Endodermal cell (in vitro differentiated cells): ENCODE measurements around the gene H6PD. TPM values are rescaled to one million over a fixed set of nuclear protein-coding genes. Genes with fewer than 3 reads are reported as not detected.

Experiments used
- DNase-seq: peaks from one replicate; pipeline ENCODE4 v3.0.0-alpha.2; 2017
- H3K27ac ChIP-seq: 2 replicates; pipeline ENCODE4 v1.5.1; 2013; ENCODE audit warnings: mild to moderate bottlenecking, low read depth, low read length, moderate library complexity
- H3K27me3 ChIP-seq: 2 replicates; pipeline ENCODE4 v1.6.1; 2013; ENCODE audit warnings: mild to moderate bottlenecking, low read length, moderate library complexity; ENCODE audit not compliant: insufficient read depth, control insufficient read depth, poor library complexity, severe bottlenecking
- H3K36me3 ChIP-seq: 2 replicates; pipeline ENCODE4 v1.7.0; 2013; ENCODE audit warnings: mild to moderate bottlenecking, low read length, moderate library complexity; ENCODE audit not compliant: control insufficient read depth, insufficient read depth
- H3K4me1 ChIP-seq: one replicate; pipeline ENCODE4 v1.7.0; 2013; ENCODE audit warnings: low read length; ENCODE audit not compliant: control insufficient read depth, insufficient read depth
- H3K4me3 ChIP-seq: 2 replicates; pipeline ENCODE4 v1.5.1; 2013; ENCODE audit warnings: mild to moderate bottlenecking, low read length, moderate library complexity
- H3K9ac ChIP-seq: 2 replicates; pipeline ENCODE4 v1.6.1; 2013; ENCODE audit warnings: mild to moderate bottlenecking, low read length, moderate library complexity; ENCODE audit not compliant: poor library complexity, severe bottlenecking; ENCODE audit errors: extremely low read depth
- H3K9me3 ChIP-seq: 2 replicates; pipeline ENCODE4 v1.6.1; 2013; ENCODE audit warnings: mild to moderate bottlenecking, low read length, moderate library complexity; ENCODE audit not compliant: control insufficient read depth
- H3K27ac Mint-ChIP-seq: 2 replicates; pipeline ENCODE4 v1.8.0; 2020; ENCODE audit warnings: mixed read lengths
- H3K27me3 Mint-ChIP-seq: 2 replicates; pipeline ENCODE4 v1.8.0; 2021; ENCODE audit warnings: mild to moderate bottlenecking, mixed read lengths; ENCODE audit not compliant: insufficient read depth
- H3K36me3 Mint-ChIP-seq: 2 replicates; pipeline ENCODE4 v1.8.0; 2020; ENCODE audit warnings: low read depth, mixed read lengths
- H3K4me1 Mint-ChIP-seq: 2 replicates; pipeline ENCODE4 v1.8.0; 2020; ENCODE audit warnings: mixed read lengths
- H3K4me3 Mint-ChIP-seq: 2 replicates; pipeline ENCODE4 v1.8.0; 2020; ENCODE audit warnings: mild to moderate bottlenecking, moderate library complexity, mixed read lengths
- H3K9me3 Mint-ChIP-seq: 2 replicates; pipeline ENCODE4 v1.8.0; 2020; ENCODE audit warnings: mild to moderate bottlenecking, mixed read lengths
- CTCF ChIP-seq: fragments of 200-600 bp; sonication (generic); conservative IDR thresholded peaks from 2 replicates; pipeline ENCODE4 v1.5.0; 2021; ENCODE audit warnings: antibody characterized with exemption, mild to moderate bottlenecking
- WGBS, 2 experiments: methylation state at CpG; one replicate each; pipeline versions ENCODE4 v1.1.5 to v1.1.7; 2013; ENCODE audit warnings: missing lambda C conversion rate in 2 of 2, mixed read lengths in 1 of 2; ENCODE audit not compliant: insufficient coverage in 1 of 2, insufficient read length in 1 of 2; 5-methylcytosine and 5-hydroxymethylcytosine counted together
- total RNA-seq, 2 donors: library from RNA; stranded (reverse); fragmentation: NEBNext Ultra II Directional in 1 of 2; extraction: Animal tissue kit (Norgen Biotek cat#: 25700) in 1 of 2; gene quantifications; 2 replicates in 1 of 2; 3 replicates in 1 of 2; pipeline ENCODE4 v1.2.1, GENCODE V29; 2021

Gene H6PD
- total RNA-seq, 2 donors from 2014 or later: 21.5 to 34.4 TPM

GRCh38 chr1:9271283-9271682 is 36.7 kb downstream of the H6PD start:
- no peak for DNase-seq
- Histone ChIP-seq H3K27me3 (no peaks in the 10 kb centered on the region), H3K9ac (no peak overlapping the region), H3K36me3 (no peaks in the 10 kb centered on the region), H3K4me3 (no peak overlapping the region), H3K27ac (no peak overlapping the region), H3K4me1 (no peaks in the 10 kb centered on the region), H3K9me3 (no peaks in the 10 kb centered on the region)
- Mint-ChIP-seq H3K4me1 (no peaks in the 10 kb centered on the region), H3K9me3 (no peaks in the 10 kb centered on the region), H3K4me3 (no peak overlapping the region), H3K27me3 (no peaks in the 10 kb centered on the region), H3K36me3 (no peaks in the 10 kb centered on the region), H3K27ac (peak overlapping the region; percentile 55)
- WGBS, 2 experiments: 63 to 89% methylated on average over 5 to 11 of the region's 11 CpGs
- no peak for TF ChIP-seq CTCF

- Mint-ChIP-seq H3K27ac (no peak overlapping the region), H3K4me3 (no peak overlapping the region), H3K36me3 (no peaks in the 10 kb centered on the region), H3K27me3 (no peaks in the 10 kb centered on the region), H3K9me3 (no peaks in the 10 kb centered on the region), H3K4me1 (no peaks in the 10 kb centered on the region)
- 95 to 97% methylated on average over 18 to 24 of the region's 24 CpGs for WGBS, 2 experiments
- no peak for DNase-seq
- Histone ChIP-seq H3K36me3 (no peaks in the 10 kb centered on the region), H3K4me1 (no peaks in the 10 kb centered on the region), H3K4me3 (no peak overlapping the region), H3K9ac (no peak overlapping the region), H3K27me3 (no peaks in the 10 kb centered on the region), H3K9me3 (no peaks in the 10 kb centered on the region), H3K27ac (no peak overlapping the region)
- TF ChIP-seq CTCF: no peak
These were observed 37.5 kb downstream of the H6PD start for GRCh38 chr1:9271861-9272595.

GRCh38 chr1:9273177-9273576 is 38.6 kb downstream of the H6PD start:
- Mint-ChIP-seq H3K27me3 (no peaks in the 10 kb centered on the region), H3K27ac (no peak overlapping the region), H3K4me1 (no peaks in the 10 kb centered on the region), H3K36me3 (no peaks in the 10 kb centered on the region), H3K4me3 (no peak overlapping the region), H3K9me3 (no peaks in the 10 kb centered on the region)
- Histone ChIP-seq H3K9ac (no peak overlapping the region), H3K9me3 (no peaks in the 10 kb centered on the region), H3K4me3 (no peak overlapping the region), H3K27me3 (no peaks in the 10 kb centered on the region), H3K36me3 (no peaks in the 10 kb centered on the region), H3K27ac (no peak overlapping the region), H3K4me1 (no peaks in the 10 kb centered on the region)
- peak; percentile 46 for TF ChIP-seq CTCF
- DNase-seq: no peak
- 88% methylated on average over 5 to 11 of the region's 11 CpGs for WGBS, 2 experiments
